AML-193 (cell line): Measurements from ENCODE around the gene TMEM134.
"Not testable (repeated sequence)": the region's sequence is repeated elsewhere in the genome, so short reads cannot be mapped to it uniquely, and the experiment has no call there.

ENCODE experiments used
- DNase-seq, 2 experiments: peaks; one replicate each; lab custom pipeline; 2025; lab: John Stamatoyannopoulos, UW

TMEM134 gene

DNA sequence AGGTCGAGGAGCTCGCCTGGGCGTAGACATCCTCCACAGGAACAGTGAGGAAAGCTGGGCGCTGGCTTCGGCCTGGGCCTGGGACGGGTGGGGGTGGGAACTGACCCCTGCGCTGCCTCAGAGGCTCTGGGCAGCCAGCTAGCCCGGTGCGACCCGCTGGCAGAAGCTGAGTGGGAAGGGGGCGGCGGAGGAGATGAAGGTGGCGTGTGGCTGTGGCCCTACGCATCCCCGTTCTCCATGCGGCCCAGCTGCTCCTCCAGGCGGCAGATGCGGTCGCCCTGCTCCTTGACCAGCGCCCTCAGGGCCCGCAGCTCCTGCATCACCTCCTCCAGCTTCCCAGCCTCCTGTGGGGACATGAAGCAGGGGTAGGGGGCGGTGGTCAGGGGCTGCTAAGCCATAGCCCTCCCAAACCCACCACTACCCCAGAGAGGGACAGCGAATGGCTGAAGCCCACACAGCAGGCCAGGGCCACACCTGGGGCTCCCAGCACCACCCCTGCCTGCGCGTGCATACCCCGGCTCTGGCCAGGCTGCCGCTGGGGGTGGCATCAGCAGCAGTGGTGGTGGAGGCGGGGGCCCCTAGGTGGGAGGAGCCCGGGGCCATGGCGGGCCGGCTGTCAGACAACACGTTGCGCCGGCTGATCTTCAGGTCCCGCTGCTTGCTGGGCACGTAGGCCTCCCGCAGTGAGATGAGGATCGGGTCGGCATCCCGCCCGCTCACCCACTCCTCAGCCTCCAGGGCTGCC is 30.7 kb downstream of the TMEM134 start:
- DNase-seq = no peak

DNA sequence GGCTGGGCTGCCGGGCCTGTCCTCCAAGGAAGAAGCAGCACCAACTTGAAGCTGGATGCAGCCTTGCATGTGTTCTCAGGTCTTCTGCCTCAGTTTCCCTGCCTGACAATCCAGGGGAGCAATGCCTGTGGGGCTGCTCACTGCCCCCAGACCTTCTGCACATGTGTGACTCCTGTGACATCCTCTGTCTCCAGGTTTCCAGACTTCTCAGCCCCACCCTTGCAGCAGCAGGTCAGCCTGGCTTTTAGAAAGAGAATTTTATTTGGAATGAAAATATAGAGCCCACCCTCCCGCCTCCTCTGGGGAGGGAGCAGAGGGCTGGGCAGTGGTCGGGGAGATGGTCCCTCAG is 31.3 kb downstream of the TMEM134 start:
- no peak for DNase-seq

DNA sequence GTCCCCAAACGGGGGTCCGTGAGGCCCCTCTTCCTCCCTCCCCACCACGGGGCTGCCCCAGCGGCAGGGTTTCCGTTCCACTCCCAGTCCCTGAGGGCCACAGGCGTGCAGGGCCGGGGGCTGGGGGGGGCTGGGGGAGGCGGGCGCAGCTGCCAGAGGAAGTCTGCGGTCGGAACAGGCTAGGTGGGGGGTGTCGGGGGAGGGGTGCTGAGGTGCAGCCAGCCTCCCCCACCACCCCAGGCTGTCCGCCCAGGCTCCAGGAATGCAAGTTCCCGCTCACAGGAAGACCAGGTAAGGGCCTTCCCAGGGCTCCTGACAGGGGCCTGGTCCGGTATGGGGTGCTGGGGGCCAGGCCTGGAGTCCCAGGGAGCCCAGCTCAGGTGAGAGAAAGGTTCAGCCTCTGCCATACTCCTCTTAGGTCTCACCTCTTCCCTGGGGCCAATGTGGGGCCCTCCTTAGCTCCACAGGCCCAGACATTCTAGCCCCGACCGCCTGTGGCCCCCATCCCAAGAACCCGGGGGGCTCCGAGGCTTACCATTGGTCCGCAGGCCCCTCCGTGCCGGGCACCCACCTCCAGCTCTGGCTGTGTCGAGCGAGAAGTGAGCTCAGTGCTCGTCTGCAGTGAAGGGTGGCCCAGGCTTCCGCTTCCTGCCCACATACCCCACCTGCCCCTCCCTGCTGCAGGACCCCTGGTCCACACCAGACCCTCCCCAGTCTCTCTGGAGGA is 31.8 kb downstream of the TMEM134 start, which contains the start of gene PTPRCAP:
PTPRCAP (minus strand) TSS at position 601 of the 727 bp plus-strand sequence; CDS start at position 538, 63 bp downstream.
- no peak for DNase-seq

DNA sequence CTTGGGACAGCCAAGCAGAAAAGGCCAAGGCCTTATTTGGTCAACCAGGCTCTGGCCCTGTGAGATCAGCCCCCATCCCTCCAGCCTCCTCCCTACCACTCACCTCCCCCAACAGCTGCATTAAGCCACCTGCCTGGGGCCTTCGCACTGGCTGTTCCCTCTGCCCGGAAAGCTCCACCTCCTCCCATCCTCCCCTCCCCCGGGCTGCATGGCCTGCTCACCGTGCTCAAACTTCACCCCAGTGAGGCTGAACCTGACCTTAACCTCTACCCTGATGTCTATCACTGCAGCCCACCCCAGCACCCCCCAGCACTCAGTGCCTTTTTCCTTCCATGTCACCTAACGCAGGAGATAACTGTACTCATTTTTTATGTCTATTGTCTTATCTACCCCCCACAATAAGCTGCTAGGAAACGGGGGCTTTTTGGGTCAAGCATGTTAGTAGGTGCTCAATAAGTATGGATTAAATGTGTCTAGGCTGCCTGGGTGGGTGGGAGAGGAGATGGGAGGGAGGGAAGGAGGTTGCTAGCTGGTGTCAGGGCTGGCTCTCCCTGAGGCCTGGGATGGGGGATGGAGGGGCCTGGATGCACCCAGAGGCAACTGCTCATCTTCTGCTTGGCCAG is 32.5 kb downstream of the TMEM134 start:
- DNase-seq = no peak

DNA sequence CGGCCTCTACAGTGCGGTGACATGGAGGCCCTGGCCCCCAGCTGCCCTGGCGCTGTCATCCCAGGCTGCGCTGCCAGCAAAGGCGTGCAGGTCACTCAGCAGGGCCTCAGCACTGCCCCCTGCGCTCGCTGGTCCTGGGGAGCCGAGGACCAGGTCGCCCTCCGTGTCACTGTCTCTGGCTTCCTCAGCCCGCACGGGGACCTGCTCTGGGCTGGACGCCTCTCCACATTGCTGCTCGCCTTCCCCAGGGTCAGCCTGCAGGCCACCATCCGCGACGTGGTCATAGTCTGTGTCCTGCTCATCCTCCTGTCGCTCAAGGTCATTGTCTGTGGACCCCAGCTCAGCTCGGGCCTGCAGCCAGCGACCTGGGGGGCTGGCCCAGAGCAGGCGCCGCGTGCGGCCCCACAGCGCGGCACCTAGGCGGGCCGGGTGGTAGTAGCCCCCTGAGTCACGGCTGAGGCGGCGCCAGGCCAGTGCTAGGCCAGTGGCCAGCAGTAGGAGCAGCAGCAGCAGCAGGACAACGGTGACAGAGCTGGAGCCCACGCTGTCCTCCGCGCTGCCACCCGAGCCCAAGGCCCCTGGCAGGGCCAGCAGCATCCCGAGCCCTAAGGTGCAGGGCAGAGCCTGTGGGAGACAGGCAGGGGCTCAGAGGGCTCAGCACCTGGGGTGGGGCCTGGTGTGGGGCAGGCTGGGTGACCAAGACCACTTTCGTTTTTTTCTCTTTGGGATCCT is 33.2 kb downstream of the TMEM134 start:
- no peak for DNase-seq

- no peak for DNase-seq
Observed at GRCh38 chr11:67435031-67435726, 33.9 kb downstream of the TMEM134 start.

DNA sequence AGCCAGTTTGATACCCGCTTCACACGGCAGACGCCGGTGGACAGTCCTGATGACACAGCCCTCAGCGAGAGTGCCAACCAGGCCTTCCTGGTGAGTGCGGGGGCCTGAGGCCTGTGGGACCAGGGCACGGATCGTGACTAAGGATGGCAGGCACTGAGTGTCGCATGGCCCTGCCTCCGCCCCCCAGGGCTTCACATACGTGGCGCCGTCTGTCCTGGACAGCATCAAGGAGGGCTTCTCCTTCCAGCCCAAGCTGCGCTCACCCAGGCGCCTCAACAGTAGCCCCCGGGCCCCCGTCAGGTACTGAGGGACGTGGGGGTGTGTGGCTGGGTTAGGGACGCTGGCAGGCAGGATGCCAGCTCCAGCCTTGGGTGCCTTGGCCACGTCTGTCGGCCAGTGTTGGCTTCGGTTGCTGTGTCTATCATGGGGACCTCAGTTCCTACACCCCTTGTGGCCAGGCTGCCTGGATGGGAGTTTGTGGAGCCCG is 34.6 kb downstream of the TMEM134 start:
- DNase-seq = no peak

- no peak for DNase-seq
Observed at GRCh38 chr11:67433536-67434394, 35.3 kb downstream of the TMEM134 start.

GRCh38 chr11:67432655-67433349 is 36.2 kb downstream of the TMEM134 start:
- no peak for DNase-seq

GRCh38 chr11:67431346-67432249 is 37.5 kb downstream of the TMEM134 start:
- no peak for DNase-seq

- no peak for DNase-seq
Observed at GRCh38 chr11:67429722-67430121, 39.3 kb downstream of the TMEM134 start.

GRCh38 chr11:67429038-67429668 is 39.9 kb downstream of the TMEM134 start:
- no peak for DNase-seq

- peak; percentile 92 to 94 for DNase-seq
Observed at GRCh38 chr11:67428052-67429001, 40.7 kb downstream of the TMEM134 start, which contains the start of gene RPS6KB2. Gene RPS6KB2, plus strand, starts transcription at chr11:67428494. Its CDS starts 52 bp downstream, at chr11:67428546.

GRCh38 chr11:67427364-67427859 is 41.6 kb downstream of the TMEM134 start:
- DNase-seq = not testable (repeated sequence)

DNA sequence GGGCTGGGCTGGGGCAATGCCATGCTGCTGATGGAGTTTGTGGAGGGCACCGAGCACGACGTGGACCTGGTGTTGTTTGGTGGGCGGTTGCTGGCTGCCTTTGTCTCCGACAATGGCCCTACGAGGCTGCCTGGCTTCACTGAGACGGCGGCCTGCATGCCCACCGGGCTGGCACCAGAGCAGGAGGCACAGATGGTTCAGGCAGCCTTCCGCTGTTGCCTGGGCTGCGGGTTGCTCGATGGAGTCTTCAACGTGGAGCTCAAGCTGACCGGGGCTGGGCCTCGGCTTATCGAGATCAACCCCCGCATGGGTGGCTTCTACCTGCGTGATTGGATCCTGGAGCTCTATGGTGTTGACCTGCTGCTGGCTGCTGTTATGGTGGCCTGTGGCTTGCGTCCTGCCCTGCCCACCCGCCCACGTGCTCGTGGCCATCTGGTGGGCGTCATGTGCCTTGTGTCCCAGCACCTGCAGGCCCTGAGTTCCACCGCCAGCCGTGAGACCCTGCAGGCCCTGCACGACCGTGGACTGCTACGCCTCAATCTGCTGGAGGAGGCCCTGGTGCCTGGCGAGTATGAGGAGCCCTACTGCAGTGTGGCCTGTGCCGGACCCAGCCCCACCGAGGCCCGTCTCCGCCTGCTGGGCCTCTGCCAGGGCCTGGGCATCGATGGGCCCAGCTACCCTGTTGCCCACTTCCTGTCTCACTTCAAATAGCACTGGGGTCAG is 45.0 kb downstream of the TMEM134 start:
- no peak for DNase-seq

- DNase-seq = no peak
Observed at GRCh38 chr11:67423466-67423865, 45.6 kb downstream of the TMEM134 start.
